ENCODE measurements around the gene SLC29A2. TPM values are rescaled to one million over a fixed set of nuclear protein-coding genes. Genes with fewer than 3 reads are reported as not detected.

The SLC29A2 gene
- total RNA-seq, 1 experiment from 2014 or later: 30.3 TPM

GRCh38 chr11:66341502-66342126, 29.9 kb downstream of the SLC29A2 start:
- H3K4me3 ChIP-seq (ENCODE audit: low read depth, low read length): no peak overlapping the region
- Mint-ChIP-seq H3K36me3 (ENCODE audit: insufficient read depth, unreplicated experiment) (peaks cover 20% of the 10 kb centered on the region), H3K27ac (ENCODE audit: unreplicated experiment) (no peak overlapping the region), H3K4me1 (ENCODE audit: low read depth, unreplicated experiment) (peaks cover 23% of the 10 kb centered on the region), H3K4me3 (ENCODE audit: unreplicated experiment) (no peak overlapping the region), H3K27me3 (ENCODE audit: insufficient read depth, unreplicated experiment) (no peaks in the 10 kb centered on the region), H3K9me3 (ENCODE audit: unreplicated experiment) (no peaks in the 10 kb centered on the region)
- TF ChIP-seq CTCF (IDR thresholded peaks at IDR 0.05; ENCODE audit: insufficient read depth in 1 of 2, low read depth in 1 of 2, low read length in 1 of 2, severe bottlenecking in 1 of 2, unreplicated experiment in 1 of 2): no peak
- no peaks in the 10 kb centered on the region for H3K9me3 ChIP-seq
- intact Hi-C loops (cut with micrococcal nuclease; ENCODE audit: unreplicated experiment): no loop called here
- H3K27me3 ChIP-seq (replicated peaks; ENCODE audit: control insufficient read depth, insufficient read depth, low read length): no peaks in the 10 kb centered on the region
- H3K36me3 ChIP-seq (ENCODE audit: control insufficient read depth, insufficient read depth, low read length): peaks cover 4% of the 10 kb centered on the region
- peaks cover 12% of the 10 kb centered on the region for H3K4me1 ChIP-seq
- no peak for DNase-seq
- BruUV-seq (replicated peaks): no TSS peak
- CTCF ChIA-PET: no interaction called here
- POLR2A ChIA-PET: interaction anchor here (1.2 kb wide), 1 partner anchor 53 kb away, joined by 5 read pairs; the partner anchor contains the start of gene YIF1A

GRCh38 chr11:66340596-66341501, 30.7 kb downstream of the SLC29A2 start:
- intact Hi-C loops (cut with micrococcal nuclease; ENCODE audit: unreplicated experiment): no loop called here
- no peak overlapping the region for H3K4me3 Mint-ChIP-seq (ENCODE audit: unreplicated experiment)
- no TSS peak for BruUV-seq (replicated peaks)
- H3K27me3 Mint-ChIP-seq (ENCODE audit: insufficient read depth, unreplicated experiment): no peaks in the 10 kb centered on the region
- TF ChIP-seq CTCF (IDR thresholded peaks at IDR 0.05; ENCODE audit: insufficient read depth in 1 of 2, low read depth in 1 of 2, low read length in 1 of 2, severe bottlenecking in 1 of 2, unreplicated experiment in 1 of 2): no peak
- H3K27ac Mint-ChIP-seq (ENCODE audit: unreplicated experiment): no peak overlapping the region
- H3K36me3 Mint-ChIP-seq (ENCODE audit: insufficient read depth, unreplicated experiment): peaks cover 27% of the 10 kb centered on the region
- DNase-seq: no peak
- H3K9me3 ChIP-seq: no peaks in the 10 kb centered on the region
- H3K4me1 ChIP-seq: peaks cover 12% of the 10 kb centered on the region
- H3K4me1 Mint-ChIP-seq (ENCODE audit: low read depth, unreplicated experiment): peaks cover 28% of the 10 kb centered on the region
- no peaks in the 10 kb centered on the region for H3K27me3 ChIP-seq (replicated peaks; ENCODE audit: control insufficient read depth, insufficient read depth, low read length)
- H3K4me3 ChIP-seq (ENCODE audit: low read depth, low read length): no peak overlapping the region
- ChIA-PET POLR2A (interaction anchor here (0.5 kb wide), 1 partner anchor 30 kb away, joined by 6 read pairs; no protein-coding TSS in a partner anchor), CTCF (no interaction called here)
- H3K9me3 Mint-ChIP-seq (ENCODE audit: unreplicated experiment): no peaks in the 10 kb centered on the region
- peaks cover 4% of the 10 kb centered on the region for H3K36me3 ChIP-seq (ENCODE audit: control insufficient read depth, insufficient read depth, low read length)

- Histone ChIP-seq H3K36me3 (ENCODE audit: control insufficient read depth, insufficient read depth, low read length) (peaks cover 4% of the 10 kb centered on the region), H3K4me1 (peaks cover 16% of the 10 kb centered on the region), H3K9me3 (no peaks in the 10 kb centered on the region), H3K4me3 (ENCODE audit: low read depth, low read length) (no peak overlapping the region), H3K27me3 (replicated peaks; ENCODE audit: control insufficient read depth, insufficient read depth, low read length) (no peaks in the 10 kb centered on the region)
- H3K4me3 Mint-ChIP-seq (ENCODE audit: unreplicated experiment): no peak overlapping the region
- H3K27me3 Mint-ChIP-seq (ENCODE audit: insufficient read depth, unreplicated experiment): no peaks in the 10 kb centered on the region
- CTCF ChIA-PET: interaction anchor here (1.4 kb wide), 1 partner anchor 27 kb away, joined by 3 read pairs; no protein-coding TSS in a partner anchor
- H3K27ac Mint-ChIP-seq (ENCODE audit: unreplicated experiment): no peak overlapping the region
- peaks cover 22% of the 10 kb centered on the region for H3K36me3 Mint-ChIP-seq (ENCODE audit: insufficient read depth, unreplicated experiment)
- POLR2A ChIA-PET: no interaction called here
- intact Hi-C loops (cut with micrococcal nuclease; ENCODE audit: unreplicated experiment): no loop called here
- no peaks in the 10 kb centered on the region for H3K9me3 Mint-ChIP-seq (ENCODE audit: unreplicated experiment)
- no TSS peak for BruUV-seq (replicated peaks)
- H3K4me1 Mint-ChIP-seq (ENCODE audit: low read depth, unreplicated experiment): peaks cover 18% of the 10 kb centered on the region
- TF ChIP-seq CTCF (IDR thresholded peaks at IDR 0.05; ENCODE audit: insufficient read depth in 1 of 2, low read depth in 1 of 2, low read length in 1 of 2, severe bottlenecking in 1 of 2, unreplicated experiment in 1 of 2): no peak
- DNase-seq: no peak
Measured at GRCh38 chr11:66339686-66340483, 31.7 kb downstream of the SLC29A2 start.

Data from Caco-2 (cell line).